ENCODE data around the gene QPRT. TPM values are rescaled to one million over a fixed set of nuclear protein-coding genes. Genes with fewer than 3 reads are reported as not detected.

QPRT gene
- total and polyA plus RNA-seq, 2 of the 13 experiments (the other 11 are each of a cell fraction or from before 2014, with no cell fraction given), result 130 to 218 TPM

DNA sequence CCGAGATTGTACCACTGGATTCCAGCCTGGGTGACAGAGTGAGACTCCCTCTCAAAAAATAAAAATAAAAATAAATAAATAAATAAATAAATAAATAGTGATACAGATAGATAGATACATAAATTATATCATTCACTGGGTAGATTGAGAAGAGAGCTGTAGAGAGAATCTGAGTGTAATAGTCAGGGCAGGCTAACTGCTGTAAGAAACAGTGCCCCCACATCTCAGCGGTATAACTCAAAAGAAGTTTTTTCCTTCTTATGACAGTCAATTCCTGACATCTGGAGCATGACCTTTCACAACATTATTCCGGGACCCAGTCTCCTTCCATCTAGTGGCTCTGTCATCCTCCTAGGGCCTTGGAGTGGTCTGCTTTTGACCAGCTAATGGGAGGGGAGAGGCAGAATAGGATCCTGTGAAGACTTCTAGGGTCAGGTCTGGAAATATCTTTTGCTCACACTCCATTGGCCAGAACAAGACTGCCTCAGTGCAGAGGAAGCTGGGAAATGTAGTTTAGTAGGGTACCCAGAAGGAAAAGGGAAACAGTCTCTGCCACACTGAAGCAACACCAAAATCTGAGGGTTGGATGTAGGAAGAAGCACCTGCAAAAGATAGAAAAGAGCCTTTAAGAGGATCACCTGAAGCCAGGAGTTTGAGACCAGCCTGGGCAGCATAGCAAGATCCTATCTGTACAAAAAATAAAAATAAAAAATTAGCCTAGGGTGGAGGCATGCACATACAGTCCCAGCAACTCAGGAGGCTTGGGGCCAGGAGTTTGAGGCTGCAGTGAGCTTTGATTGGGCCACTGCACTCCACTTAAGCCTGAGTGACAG lies 3.0 kb upstream of the QPRT start (continued):
- no peak for TF ChIP-seq ZFP62 (CRISPR knock-in tag; IDR thresholded peaks at IDR 0.05)
- TF ChIP-seq ZNF766 (CRISPR knock-in tag; IDR thresholded peaks at IDR 0.05; ENCODE audit: borderline replicate concordance), result no peak
- no peak for TF ChIP-seq CSRNP2 (CRISPR knock-in tag; conservative IDR thresholded peaks at IDR 0.05; ENCODE audit: low read depth)
- TF ChIP-seq RBAK (CRISPR knock-in tag; IDR thresholded peaks at IDR 0.05), result peak; percentile 58; the same call in 1 of the 2 replicates
- TF ChIP-seq, protein P1, sequence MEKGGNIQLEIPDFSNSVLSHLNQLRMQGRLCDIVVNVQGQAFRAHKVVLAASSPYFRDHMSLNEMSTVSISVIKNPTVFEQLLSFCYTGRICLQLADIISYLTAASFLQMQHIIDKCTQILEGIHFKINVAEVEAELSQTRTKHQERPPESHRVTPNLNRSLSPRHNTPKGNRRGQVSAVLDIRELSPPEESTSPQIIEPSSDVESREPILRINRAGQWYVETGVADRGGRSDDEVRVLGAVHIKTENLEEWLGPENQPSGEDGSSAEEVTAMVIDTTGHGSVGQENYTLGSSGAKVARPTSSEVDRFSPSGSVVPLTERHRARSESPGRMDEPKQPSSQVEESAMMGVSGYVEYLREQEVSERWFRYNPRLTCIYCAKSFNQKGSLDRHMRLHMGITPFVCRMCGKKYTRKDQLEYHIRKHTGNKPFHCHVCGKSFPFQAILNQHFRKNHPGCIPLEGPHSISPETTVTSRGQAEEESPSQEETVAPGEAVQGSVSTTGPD (CRISPR knock-in tag; IDR thresholded peaks at IDR 0.05), result no peak
- TF ChIP-seq NR2F6 (IDR thresholded peaks at IDR 0.05), result no peak
- TF ChIP-seq NR2F6 (CRISPR knock-in tag; IDR thresholded peaks at IDR 0.05), result peak; percentile 20; the same call in 1 of the 2 replicates
- TF ChIP-seq, protein P2, sequence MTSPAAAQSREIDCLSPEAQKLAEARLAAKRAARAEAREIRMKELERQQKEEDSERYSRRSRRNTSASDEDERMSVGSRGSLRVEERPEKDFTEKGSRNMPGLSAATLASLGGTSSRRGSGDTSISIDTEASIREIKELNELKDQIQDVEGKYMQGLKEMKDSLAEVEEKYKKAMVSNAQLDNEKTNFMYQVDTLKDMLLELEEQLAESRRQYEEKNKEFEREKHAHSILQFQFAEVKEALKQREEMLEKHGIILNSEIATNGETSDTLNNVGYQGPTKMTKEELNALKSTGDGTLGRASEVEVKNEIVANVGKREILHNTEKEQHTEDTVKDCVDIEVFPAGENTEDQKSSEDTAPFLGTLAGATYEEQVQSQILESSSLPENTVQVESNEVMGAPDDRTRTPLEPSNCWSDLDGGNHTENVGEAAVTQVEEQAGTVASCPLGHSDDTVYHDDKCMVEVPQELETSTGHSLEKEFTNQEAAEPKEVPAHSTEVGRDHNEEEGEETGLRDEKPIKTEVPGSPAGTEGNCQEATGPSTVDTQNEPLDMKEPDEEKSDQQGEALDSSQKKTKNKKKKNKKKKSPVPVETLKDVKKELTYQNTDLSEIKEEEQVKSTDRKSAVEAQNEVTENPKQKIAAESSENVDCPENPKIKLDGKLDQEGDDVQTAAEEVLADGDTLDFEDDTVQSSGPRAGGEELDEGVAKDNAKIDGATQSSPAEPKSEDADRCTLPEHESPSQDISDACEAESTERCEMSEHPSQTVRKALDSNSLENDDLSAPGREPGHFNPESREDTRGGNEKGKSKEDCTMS (CRISPR knock-in tag; conservative IDR thresholded peaks at IDR 0.05), result no peak
- TF ChIP-seq RAD21 (CRISPR knock-in tag; IDR thresholded peaks at IDR 0.05), result 0 out of 2 replicates have a peak, but pooled peaks have one; percentile 13
- TF ChIP-seq, protein P3, sequence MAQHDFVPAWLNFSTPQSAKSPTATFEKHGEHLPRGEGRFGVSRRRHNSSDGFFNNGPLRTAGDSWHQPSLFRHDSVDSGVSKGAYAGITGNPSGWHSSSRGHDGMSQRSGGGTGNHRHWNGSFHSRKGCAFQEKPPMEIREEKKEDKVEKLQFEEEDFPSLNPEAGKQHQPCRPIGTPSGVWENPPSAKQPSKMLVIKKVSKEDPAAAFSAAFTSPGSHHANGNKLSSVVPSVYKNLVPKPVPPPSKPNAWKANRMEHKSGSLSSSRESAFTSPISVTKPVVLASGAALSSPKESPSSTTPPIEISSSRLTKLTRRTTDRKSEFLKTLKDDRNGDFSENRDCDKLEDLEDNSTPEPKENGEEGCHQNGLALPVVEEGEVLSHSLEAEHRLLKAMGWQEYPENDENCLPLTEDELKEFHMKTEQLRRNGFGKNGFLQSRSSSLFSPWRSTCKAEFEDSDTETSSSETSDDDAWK (CRISPR knock-in tag; IDR thresholded peaks at IDR 0.05), result no peak
- no peak for TF ChIP-seq ZNF431 (CRISPR knock-in tag; IDR thresholded peaks at IDR 0.05; ENCODE audit: borderline replicate concordance, low read depth)
- no peak for TF ChIP-seq TOPORS (CRISPR knock-in tag; IDR thresholded peaks at IDR 0.05)
- no peak for TF ChIP-seq ZNF687 (CRISPR knock-in tag; IDR thresholded peaks at IDR 0.05)
- TF ChIP-seq SP140L (CRISPR knock-in tag; IDR thresholded peaks at IDR 0.05; ENCODE audit: borderline replicate concordance), result no peak
- no peak for TF ChIP-seq SETDB1 (CRISPR knock-in tag; IDR thresholded peaks at IDR 0.05; ENCODE audit: borderline replicate concordance)
- TF ChIP-seq, protein P4, sequence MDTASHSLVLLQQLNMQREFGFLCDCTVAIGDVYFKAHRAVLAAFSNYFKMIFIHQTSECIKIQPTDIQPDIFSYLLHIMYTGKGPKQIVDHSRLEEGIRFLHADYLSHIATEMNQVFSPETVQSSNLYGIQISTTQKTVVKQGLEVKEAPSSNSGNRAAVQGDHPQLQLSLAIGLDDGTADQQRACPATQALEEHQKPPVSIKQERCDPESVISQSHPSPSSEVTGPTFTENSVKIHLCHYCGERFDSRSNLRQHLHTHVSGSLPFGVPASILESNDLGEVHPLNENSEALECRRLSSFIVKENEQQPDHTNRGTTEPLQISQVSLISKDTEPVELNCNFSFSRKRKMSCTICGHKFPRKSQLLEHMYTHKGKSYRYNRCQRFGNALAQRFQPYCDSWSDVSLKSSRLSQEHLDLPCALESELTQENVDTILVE (CRISPR knock-in tag; IDR thresholded peaks at IDR 0.05), result 0 out of 2 replicates have a peak, but pooled peaks have one; percentile 30
